NCI-H128 (cell line): Measurements from ENCODE around the gene AGPAT4.

Source experiments
- DNase-seq: peaks from one replicate; lab custom pipeline; 2025; ENCODE audit not compliant: unreplicated experiment; lab: John Stamatoyannopoulos, UW

AGPAT4 gene

GRCh38 chr6:161256407-161256806 is 17.5 kb downstream of the AGPAT4 start:
- no peak for DNase-seq

GRCh38 chr6:161255518-161255917 is 18.3 kb downstream of the AGPAT4 start:
- no peak for DNase-seq

GRCh38 chr6:161254464-161255253 is 19.2 kb downstream of the AGPAT4 start:
- no peak for DNase-seq

DNA sequence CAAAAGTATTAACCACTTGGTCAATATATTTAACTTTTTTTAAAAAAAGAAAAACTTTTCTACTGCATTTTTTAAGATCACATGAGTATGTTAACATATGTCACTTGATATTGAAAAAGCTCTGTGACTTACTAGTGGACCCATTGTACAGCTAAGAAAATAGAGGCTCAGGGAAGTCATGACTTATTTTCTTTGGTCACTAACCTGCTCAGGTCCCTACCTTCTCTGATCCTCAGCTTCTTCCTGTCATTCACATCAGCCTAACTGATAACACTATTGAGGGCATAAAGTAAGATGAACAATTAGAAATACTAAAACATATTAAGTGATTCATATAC is 19.8 kb downstream of the AGPAT4 start:
- DNase-seq, result no peak

DNA sequence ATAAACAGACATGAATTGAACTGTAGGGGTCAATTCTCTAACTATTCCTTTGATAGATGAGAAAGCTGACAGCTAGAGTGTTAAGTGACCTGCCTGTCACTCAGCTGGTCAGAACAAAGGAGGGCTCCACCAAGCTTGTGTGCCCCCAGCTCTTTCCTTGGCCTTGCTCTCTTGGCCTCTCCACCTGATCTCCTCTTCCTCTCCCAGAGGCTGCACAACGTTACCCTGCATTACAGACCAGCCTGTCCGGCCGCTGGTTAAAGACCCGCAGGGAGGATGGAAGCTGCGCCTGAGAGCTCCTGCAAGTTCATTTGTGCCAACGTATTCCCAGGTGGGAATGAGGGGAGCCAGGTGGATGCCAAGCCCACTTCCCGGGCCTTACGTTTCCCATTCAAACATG is 22.5 kb downstream of the AGPAT4 start:
- no peak for DNase-seq

- DNase-seq, result no peak
Observed at GRCh38 chr6:161249327-161249726, 24.5 kb downstream of the AGPAT4 start.

- no peak for DNase-seq
Observed at GRCh38 chr6:161246725-161247124, 27.1 kb downstream of the AGPAT4 start.

DNA sequence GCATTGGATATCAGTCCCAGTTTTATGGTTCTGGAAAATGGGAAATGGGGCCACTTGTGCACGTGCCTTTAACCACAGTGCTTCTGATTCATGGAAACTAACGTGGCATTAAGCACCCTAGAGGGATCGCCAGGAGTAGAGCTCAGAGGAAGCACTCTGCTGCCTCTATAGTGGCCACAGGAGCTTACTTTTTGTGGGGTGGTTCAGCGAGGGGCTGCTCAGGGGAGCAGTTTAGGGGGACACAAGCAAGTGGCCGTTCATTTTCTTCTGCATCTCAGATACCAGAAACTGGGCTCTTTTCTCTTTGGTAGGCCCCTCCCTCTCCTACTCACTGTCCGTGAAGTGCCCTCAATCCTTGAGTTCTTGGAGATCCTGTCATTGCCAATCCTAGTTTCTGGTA is 28.5 kb downstream of the AGPAT4 start:
- no peak for DNase-seq

DNA sequence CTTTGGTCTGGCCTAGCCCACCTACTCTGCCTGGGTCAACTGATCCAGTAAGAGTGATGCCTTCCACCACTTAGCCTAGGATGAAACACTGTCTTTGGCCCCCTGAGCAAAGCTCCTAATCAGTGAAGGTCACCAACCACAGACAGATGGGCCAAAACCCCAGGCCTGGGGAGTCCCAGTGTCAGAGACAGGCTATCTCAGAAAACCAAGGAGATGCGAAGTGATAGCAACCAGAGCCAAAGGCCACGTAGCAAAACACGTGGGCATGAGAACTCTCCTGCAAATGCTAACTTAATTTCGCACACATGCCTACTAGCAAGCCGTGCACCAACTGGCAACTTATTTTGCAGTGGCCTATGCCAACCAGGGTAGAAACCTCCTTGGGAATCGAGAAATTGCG is 29.1 kb downstream of the AGPAT4 start:
- DNase-seq, result no peak

DNA sequence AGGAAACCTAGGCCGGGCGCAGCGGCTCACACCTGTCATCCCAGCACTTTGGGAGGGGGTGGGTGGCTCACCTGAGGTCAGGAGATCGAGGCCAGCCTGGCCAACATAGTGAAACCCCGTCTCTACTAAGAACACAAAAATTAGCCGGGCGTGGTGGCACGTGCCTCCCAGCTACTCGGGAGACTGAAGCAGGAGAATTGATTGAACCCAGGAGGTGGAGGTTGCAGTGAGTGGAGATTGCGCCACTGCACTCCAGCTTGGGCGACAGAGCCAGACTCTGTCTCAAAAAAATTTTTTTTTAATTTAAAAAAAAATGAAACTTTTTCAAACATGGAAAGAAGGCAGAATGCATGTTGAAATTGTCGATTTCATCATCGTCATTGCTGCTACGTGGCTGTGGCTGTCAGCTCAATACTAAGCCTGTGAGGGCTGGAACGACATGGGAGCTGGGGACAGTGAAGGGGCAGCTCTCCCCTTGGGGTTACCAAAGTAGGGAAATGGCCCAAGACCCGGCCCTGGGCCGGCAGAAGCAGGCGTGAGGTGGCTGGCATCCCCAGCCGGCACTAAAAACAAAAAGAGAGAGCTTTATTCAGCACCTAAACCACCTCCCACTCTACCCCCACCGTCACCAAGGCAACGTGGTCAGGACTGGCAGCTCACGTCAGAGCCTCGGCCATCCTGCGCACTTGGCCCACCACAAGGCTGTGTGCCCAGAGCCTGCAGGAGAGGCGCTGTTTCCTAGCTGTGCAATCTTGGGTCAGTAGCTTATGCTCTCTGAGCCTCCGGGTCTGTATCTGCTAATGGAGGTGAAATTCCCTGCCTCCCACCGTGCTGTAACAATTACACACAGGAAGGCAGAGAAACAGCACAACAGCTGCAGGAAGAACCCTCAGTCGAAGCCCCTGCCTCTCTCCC is 30.8 kb downstream of the AGPAT4 start:
- DNase-seq, result no peak

DNA sequence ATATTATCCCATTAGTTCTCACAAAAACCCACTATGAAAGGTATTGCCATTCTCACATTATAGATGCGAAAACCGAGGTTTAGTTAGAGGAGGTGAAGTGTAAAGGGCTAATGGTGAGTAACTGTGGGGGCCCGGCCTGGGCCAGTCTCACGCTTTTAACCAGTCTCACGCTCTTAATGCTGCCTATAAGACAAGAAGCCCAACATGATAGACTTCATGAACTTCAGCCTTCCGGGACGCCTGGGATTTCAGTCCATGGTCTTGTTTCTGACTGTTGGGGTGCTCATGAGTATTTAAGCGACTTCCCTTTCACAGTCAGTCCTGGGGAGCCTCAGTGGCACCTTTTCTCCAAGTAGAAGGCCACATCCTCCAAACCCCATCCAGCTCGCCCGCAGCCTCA is 31.7 kb downstream of the AGPAT4 start:
- DNase-seq, result no peak

- DNase-seq, result no peak
Observed at GRCh38 chr6:161239001-161239400, 34.9 kb downstream of the AGPAT4 start.

- no peak for DNase-seq
Observed at GRCh38 chr6:161238500-161238899, 35.4 kb downstream of the AGPAT4 start.

DNA sequence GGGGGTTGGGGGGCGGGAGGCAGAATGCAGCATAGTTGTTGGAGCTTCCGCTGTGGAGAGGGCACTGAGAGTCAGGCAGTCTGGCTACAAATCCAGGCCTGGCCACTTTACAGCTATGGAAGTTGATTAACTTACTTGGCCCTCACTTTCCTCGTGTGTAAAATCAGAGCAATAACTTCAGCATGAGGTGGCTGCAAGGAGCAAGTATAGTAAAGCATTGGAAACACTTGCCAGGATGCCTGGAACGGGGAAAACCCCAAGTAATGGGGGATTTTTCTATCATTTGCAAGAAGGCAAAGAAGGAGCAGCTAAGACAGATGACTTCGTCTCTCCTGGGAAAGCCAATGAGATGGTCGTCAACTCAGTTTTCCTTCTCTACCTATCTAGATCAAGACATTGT is 35.8 kb downstream of the AGPAT4 start:
- DNase-seq, result no peak

- no peak for DNase-seq
Observed at GRCh38 chr6:161237176-161237575, 36.7 kb downstream of the AGPAT4 start.

DNA sequence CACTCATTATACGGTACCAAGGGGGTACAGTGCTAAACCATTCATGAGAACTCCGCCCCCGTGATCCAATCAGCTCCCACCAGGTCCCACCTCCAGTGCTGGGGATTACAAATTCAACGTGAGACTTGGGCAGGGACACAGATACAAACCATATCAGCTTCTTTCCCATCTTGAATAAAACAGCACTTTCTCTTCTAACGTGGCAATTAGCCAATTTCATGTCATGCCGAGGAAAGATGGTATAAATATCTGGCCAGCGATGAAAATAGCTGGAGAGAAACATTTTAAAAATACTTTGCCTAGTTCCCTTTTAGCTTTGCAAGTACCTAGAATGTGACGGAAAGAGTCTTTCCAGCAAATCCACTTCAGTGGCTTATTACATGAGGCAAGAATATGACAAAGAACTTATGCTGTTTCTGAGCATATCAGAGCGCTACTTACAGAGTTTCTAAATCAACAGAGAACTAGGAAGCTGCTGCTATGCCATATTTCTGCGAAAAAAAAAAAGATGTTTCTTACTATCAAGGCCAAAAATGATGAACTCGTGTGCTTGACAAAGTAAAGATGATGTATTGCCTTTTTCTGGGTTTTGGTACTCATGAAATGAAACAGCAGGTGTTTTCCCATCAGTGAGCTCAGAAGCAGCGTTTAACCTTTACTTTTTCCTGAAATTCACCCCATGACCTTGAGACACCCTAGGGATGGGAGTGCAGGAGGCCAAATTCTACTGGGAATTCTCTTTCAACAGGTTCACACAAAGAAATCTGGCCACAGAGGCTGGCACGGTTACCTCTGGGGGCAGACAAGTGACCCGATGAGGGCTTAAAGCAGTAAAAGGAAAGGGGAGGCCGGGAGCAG is 37.9 kb downstream of the AGPAT4 start:
- no peak for DNase-seq

GRCh38 chr6:161233986-161234661 is 39.7 kb downstream of the AGPAT4 start:
- no peak for DNase-seq

GRCh38 chr6:161232467-161232866 is 41.4 kb downstream of the AGPAT4 start:
- DNase-seq, result no peak

- no peak for DNase-seq
Observed at GRCh38 chr6:161232010-161232409, 41.9 kb downstream of the AGPAT4 start.

DNA sequence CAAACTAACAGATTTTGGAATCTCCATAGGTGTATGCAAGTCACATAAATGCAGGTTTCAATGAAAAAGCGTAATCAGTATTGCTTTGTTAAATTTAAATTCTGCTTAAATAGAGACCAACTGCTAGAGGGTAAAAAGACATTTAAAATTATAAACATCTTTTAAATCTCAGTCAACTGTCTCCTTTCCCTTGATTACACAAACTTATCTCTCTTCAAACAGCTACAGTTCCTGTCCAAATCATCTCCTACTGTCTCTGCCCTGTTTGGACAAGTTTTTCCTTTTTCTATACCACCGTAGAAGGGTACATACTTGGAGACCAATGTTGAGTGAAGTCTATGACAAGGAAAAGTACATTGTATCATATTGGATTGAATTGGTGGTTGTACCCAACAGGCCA is 43.5 kb downstream of the AGPAT4 start:
- no peak for DNase-seq
